GM11168 (cell line): Measurements from ENCODE around the gene PCDHB3.
"Not testable (repeated sequence)": the region's sequence is repeated elsewhere in the genome, so short reads cannot be mapped to it uniquely, and the experiment has no call there.

Source experiments
- in situ Hi-C: fragments of 300-500 bp; cut with MboI; formaldehyde crosslinking; loops from one replicate; pipeline ENCODE4 v1.12.0; 2022; ENCODE audit warnings: low sequenced_read_pairs; ENCODE audit not compliant: unreplicated experiment

Gene PCDHB3

GRCh38 chr5:141135030-141135717 is 34.9 kb downstream of the PCDHB3 start, which contains the start of gene PCDHB5:
PCDHB5 (plus strand) TSS chr5:141135206; CDS start chr5:141135435, 229 bp downstream.
- in situ Hi-C loops = no loop called here

GRCh38 chr5:141135718-141136266 is 35.5 kb downstream of the PCDHB3 start:
- in situ Hi-C loops = no loop called here

DNA sequence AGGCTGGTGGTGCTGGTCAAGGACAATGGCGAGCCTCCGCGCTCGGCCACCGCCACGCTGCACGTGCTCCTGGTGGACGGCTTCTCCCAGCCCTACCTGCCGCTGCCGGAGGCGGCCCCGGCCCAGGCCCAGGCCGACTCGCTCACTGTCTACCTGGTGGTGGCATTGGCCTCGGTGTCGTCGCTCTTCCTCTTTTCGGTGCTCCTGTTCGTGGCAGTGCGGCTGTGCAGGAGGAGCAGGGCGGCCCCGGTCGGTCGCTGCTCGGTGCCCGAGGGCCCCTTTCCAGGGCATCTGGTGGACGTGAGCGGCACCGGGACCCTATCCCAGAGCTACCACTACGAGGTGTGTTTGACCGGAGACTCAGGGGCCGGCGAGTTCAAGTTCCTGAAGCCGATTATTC is 37.1 kb downstream of the PCDHB3 start:
- in situ Hi-C loops = not testable (repeated sequence)

GRCh38 chr5:141149812-141150211 is 49.5 kb downstream of the PCDHB3 start, which contains the start of gene PCDHB6:
PCDHB6 (plus strand) TSS chr5:141150057; CDS start chr5:141150258, 201 bp downstream.
- in situ Hi-C loops = no loop called here

DNA sequence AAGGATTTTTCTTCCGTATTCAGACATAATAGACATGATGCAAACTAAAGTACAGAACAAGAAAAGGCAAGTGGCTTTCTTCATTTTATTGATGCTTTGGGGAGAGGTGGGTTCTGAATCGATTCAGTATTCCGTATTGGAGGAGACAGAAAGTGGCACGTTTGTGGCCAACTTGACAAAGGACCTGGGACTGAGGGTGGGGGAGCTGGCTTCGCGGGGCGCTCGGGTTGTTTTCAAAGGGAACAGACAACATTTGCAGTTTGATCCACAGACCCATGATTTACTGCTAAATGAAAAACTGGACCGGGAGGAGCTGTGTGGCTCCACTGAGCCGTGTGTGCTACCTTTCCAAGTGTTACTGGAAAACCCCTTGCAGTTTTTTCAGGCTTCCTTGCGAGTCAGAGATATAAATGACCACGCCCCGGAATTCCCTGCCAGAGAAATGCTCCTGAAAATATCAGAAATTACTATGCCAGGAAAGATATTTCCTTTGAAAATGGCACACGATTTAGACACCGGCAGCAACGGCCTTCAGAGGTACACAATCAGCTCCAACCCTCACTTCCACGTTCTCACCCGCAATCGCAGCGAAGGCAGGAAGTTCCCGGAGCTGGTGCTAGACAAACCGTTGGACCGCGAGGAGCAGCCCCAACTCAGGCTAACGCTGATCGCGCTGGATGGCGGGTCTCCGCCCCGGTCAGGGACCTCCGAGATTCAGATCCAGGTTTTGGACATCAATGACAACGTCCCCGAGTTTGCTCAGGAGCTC is 50.1 kb downstream of the PCDHB3 start:
- in situ Hi-C loops = no loop called here

DNA sequence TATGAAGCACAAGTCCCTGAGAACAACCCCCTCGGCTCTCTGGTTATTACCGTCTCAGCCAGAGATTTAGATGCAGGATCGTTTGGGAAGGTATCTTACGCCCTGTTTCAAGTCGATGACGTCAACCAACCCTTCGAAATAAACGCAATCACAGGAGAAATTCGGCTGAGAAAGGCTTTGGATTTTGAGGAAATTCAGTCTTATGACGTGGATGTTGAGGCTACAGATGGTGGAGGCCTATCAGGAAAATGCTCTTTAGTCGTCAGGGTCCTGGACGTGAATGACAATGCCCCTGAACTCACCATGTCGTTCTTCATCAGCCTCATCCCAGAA is 50.7 kb downstream of the PCDHB3 start:
- in situ Hi-C loops = no loop called here

DNA sequence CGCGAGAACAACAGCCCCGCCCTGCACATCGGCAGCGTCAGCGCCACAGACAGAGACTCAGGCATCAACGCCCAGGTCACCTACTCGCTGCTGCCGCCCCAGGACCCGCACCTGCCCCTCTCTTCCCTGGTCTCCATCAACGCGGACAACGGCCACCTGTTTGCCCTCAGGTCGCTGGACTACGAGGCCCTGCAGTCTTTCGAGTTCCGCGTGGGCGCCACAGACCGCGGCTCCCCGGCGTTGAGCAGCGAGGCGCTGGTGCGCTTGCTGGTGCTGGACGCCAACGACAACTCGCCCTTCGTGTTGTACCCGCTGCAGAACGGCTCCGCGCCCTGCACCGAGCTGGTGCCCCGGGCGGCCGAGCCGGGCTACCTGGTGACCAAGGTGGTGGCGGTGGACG is 51.4 kb downstream of the PCDHB3 start:
- in situ Hi-C loops = not testable (repeated sequence)

DNA sequence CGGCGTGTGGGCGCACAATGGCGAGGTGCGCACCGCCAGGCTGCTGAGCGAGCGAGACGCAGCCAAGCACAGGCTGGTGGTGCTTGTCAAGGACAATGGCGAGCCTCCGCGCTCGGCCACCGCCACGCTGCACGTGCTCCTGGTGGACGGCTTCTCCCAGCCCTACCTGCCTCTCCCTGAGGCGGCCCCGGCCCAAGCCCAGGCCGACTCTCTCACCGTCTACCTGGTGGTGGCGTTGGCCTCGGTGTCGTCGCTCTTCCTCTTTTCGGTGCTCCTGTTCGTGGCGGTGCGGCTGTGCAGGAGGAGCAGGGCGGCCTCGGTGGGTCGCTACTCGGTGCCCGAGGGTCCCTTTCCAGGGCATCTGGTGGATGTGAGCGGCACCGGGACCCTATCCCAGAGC is 51.8 kb downstream of the PCDHB3 start:
- in situ Hi-C loops = not testable (repeated sequence)
